ENCODE results near the gene TRIP12.
A peak's percentile ranks its signal among the peaks of the same experiment; 100 is the strongest.

TRIP12 gene

GRCh38 chr2:229715895-229716507 is 205.8 kb downstream of the TRIP12 start:
- DNase-seq (ENCODE audit: low read depth in 2 of 2): no peak

DNA sequence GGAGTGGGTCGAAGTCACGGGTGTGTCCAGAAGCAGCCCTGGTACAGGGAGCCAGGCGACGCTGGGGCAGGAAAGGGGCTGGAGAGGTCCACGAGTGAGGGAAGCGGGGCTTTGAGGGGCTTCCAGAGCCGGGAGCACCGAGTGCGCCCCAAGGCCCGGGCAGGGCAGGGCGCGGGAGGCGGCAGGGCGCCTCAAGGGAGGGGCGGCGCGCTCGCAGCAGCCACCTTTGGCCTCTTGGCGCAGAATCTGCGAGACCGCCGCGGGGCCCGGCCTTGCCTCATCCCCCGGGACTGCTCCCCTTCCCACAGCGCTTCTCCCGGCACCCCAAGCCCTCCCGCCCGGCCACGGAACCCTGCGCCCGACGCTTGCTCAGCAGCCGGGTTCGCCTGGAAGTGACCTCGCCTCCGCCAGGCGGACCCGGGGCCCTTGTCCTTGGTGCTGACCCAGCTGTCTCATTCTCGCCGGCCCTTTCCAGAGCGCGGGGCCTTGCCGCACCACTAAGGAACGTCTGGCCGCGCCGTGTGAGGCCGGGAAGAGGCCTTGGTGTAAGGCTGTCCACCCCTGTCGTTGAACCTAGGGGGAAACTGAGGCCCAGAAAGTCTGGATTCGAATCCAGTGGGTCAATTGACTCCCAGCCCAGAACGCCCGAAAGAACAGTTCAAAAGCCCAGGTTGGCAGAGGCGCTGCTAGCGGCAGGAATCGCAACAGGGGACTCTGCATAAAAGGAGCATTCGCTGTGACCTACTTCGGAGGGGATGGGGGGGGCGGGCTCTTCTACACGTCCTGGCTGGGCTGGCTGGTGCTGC is 206.9 kb downstream of the TRIP12 start:
- peak in 1 of 2 donors; percentile 16 for DNase-seq (ENCODE audit: low read depth in 2 of 2)

- DNase-seq (ENCODE audit: low read depth in 2 of 2): peak in 1 of 2 donors; percentile 33
Observed at GRCh38 chr2:229714080-229714735, 207.6 kb downstream of the TRIP12 start, which contains the start of gene DNER. Gene DNER, minus strand, starts transcription at chr2:229714555. Its CDS starts 132 bp downstream, at chr2:229714423.
